HepG2 (cell line): ENCODE results near the gene OR13C4. TPM values are rescaled to one million over a fixed set of nuclear protein-coding genes. Genes with fewer than 3 reads are reported as not detected.

Source experiments
- ATAC-seq: fragments of 200-7000 bp; cut with Tn5 transposase; 3 replicates; pipeline ENCODE4 v1.9.1; 2020; ENCODE audit warnings: mild to moderate bottlenecking, moderate library complexity
- BruUV-seq: library from RNA; stranded (reverse); fragments of 400-500 nt; replicated peaks from 2 replicates; lab custom pipeline; 2021; lab: Mats Ljungman, UMichigan
- CTCF ChIA-PET: fragments of 300-600 bp; formaldehyde crosslinking; extraction: SDS; loops from one replicate; lab custom pipeline; 2021; ENCODE audit warnings: low total read pairs, inconsistent platforms, low intra/inter-chr PET ratio; lab: Yijun Ruan, JAX
- POLR2A ChIA-PET: fragments of 350-600 bp; sonication (Branson Sonifier 250); formaldehyde crosslinking; loops from one replicate; lab custom pipeline; 2020; ENCODE audit warnings: antibody characterized with exemption, inconsistent platforms; lab: Yijun Ruan, JAX
- DNase-seq: peaks from one replicate; pipeline ENCODE4 v3.0.0-alpha.2; 2015; ENCODE audit warnings: low spot score
- FAIRE-seq: peaks from 3 replicates; lab custom pipeline; 2011; peaks lifted over from hg19 to GRCh38; lab: Jason Lieb, UNC
- H2AFZ ChIP-seq: one replicate; pipeline ENCODE4 v1.6.1; 2011; ENCODE audit warnings: low read length, inconsistent platforms
- H3K27ac ChIP-seq: fragments of 300-600 bp; 3 replicates; pipeline ENCODE4 v1.8.0; 2011; ENCODE audit warnings: mixed run types, mild to moderate bottlenecking, mixed read lengths, low read length, inconsistent platforms; ENCODE audit not compliant: insufficient read depth; ENCODE audit errors: extremely low read length
- H3K27me3 ChIP-seq, 2 experiments: fragments of 200-600 bp in 1 of 2; 2 replicates in 1 of 2; 3 replicates in 1 of 2; pipeline versions ENCODE4 v1.6.0 to v1.8.0; 2011; ENCODE audit warnings: low read length in 2 of 2, mild to moderate bottlenecking in 2 of 2, moderate library complexity in 2 of 2, inconsistent platforms in 1 of 2; ENCODE audit not compliant: insufficient read depth in 2 of 2, control insufficient read depth in 1 of 2
- H3K36me3 ChIP-seq, 2 experiments: fragments of 200-600 bp in 1 of 2; replicated peaks in 1 of 2; 2 replicates in 1 of 2; 3 replicates in 1 of 2; pipeline versions ENCODE4 v1.5.1 to v1.8.0; 2011; ENCODE audit warnings: low read length in 2 of 2, inconsistent platforms in 1 of 2; ENCODE audit not compliant: insufficient read depth in 2 of 2, control insufficient read depth in 1 of 2
- H3K4me1 ChIP-seq: 2 replicates; pipeline ENCODE4 v1.5.1; 2012; ENCODE audit warnings: low read length, inconsistent platforms; ENCODE audit not compliant: insufficient read depth
- H3K4me2 ChIP-seq: 2 replicates; pipeline ENCODE4 v1.6.0; 2011; ENCODE audit warnings: low read depth, low read length, inconsistent platforms
- H3K4me3 ChIP-seq, 3 experiments: fragments of 200-600 bp in 1 of 3; sonication (generic), shearing (Covaris generic) in 1 of 3; replicated peaks in 1 of 3; 2 replicates each; pipeline ENCODE4 v1.5.1; 2011 to 2016; ENCODE audit warnings: low read length in 3 of 3, inconsistent platforms in 2 of 3, low read depth in 2 of 3, mild to moderate bottlenecking in 2 of 3, control low read depth in 1 of 3, mixed read lengths in 1 of 3; ENCODE audit not compliant: insufficient read depth in 1 of 3
- H3K79me2 ChIP-seq: one replicate; pipeline ENCODE4 v1.6.1; 2011; ENCODE audit warnings: low read length, inconsistent platforms; ENCODE audit not compliant: insufficient read depth
- H3K9ac ChIP-seq: 2 replicates; pipeline ENCODE4 v1.6.0; 2011; ENCODE audit warnings: mild to moderate bottlenecking, low read depth, low read length, inconsistent platforms; ENCODE audit not compliant: insufficient read depth
- H3K9me3 ChIP-seq: 2 replicates; pipeline ENCODE4 v1.5.1; 2012; ENCODE audit warnings: mild to moderate bottlenecking, low read length
- H4K20me1 ChIP-seq: 2 replicates; pipeline ENCODE4 v1.6.0; 2011; ENCODE audit warnings: inconsistent platforms, mild to moderate bottlenecking, low read length, moderate library complexity; ENCODE audit not compliant: insufficient read depth
- ARNTL ChIP-seq: sonication (generic); formaldehyde crosslinking; IDR thresholded peaks from 2 replicates; pipeline ENCODE4 v1.4.0; 2020; ENCODE audit warnings: mild to moderate bottlenecking, missing genetic modification reagents
- BCL3 ChIP-seq: sonication (generic); formaldehyde crosslinking; IDR thresholded peaks from 2 replicates; pipeline ENCODE4 v1.5.1; 2020; ENCODE audit warnings: mild to moderate bottlenecking, missing genetic modification reagents, moderate library complexity
- E2F1 ChIP-seq: sonication (generic); formaldehyde crosslinking; IDR thresholded peaks from 2 replicates; pipeline ENCODE4 v1.5.0; 2020; ENCODE audit warnings: missing genetic modification reagents
- FOSL1 ChIP-seq: sonication (generic); formaldehyde crosslinking; IDR thresholded peaks from 2 replicates; pipeline ENCODE4 v1.9.0; 2021; ENCODE audit warnings: missing genetic modification reagents, borderline replicate concordance
- HHEX ChIP-seq: IDR thresholded peaks from 2 replicates; pipeline ENCODE4 v1.6.1; 2016; ENCODE audit warnings: control low read depth
- HMG20A ChIP-seq: IDR thresholded peaks from 2 replicates; pipeline ENCODE4 v1.6.1; 2016; ENCODE audit warnings: borderline replicate concordance
- MAF1 ChIP-seq: sonication (generic); formaldehyde crosslinking; IDR thresholded peaks from 2 replicates; pipeline ENCODE4 v1.5.0; 2020; ENCODE audit warnings: missing genetic modification reagents, borderline replicate concordance
- SOX13 ChIP-seq, 3 experiments: fragments of 450-650 bp in 1 of 3; sonication (generic) in 1 of 3; formaldehyde crosslinking in 1 of 3; IDR thresholded peaks in 2 of 3; conservative IDR thresholded peaks in 1 of 3; 2 replicates each; pipeline versions ENCODE4 v1.5.0 to v1.6.1; 2016 to 2020; ENCODE audit warnings: antibody characterized with exemption in 1 of 3, mild to moderate bottlenecking in 1 of 3, missing compliant biosample characterization in 1 of 3, missing genetic modification reagents in 1 of 3, moderate library complexity in 1 of 3
- WIZ ChIP-seq: sonication (generic); formaldehyde crosslinking; IDR thresholded peaks from 2 replicates; pipeline ENCODE4 v1.5.1; 2020; ENCODE audit warnings: mild to moderate bottlenecking, missing genetic modification reagents
- ZBTB33 ChIP-seq: sonication (generic); formaldehyde crosslinking; IDR thresholded peaks from 2 replicates; pipeline ENCODE4 v1.4.0; 2020; ENCODE audit warnings: missing genetic modification reagents
- ZNF713 ChIP-seq: sonication (generic); formaldehyde crosslinking; IDR thresholded peaks from 2 replicates; pipeline ENCODE4 v1.4.0; 2020; ENCODE audit warnings: mild to moderate bottlenecking, missing genetic modification reagents
- WGBS: methylation state at CpG from one replicate; pipeline ENCODE4 v1.1.6; 2017; ENCODE audit warnings: low lambda C conversion rate; 5-methylcytosine and 5-hydroxymethylcytosine counted together
- in situ Hi-C: cut with HindIII; loops from 2 replicates; pipeline ENCODE4 v1.10.0; 2017; ENCODE audit warnings: low pct_unique_long_range_greater_than_20kb; ENCODE audit not compliant: extremely low pct_ligation_motif_present
- intact Hi-C: fragments of 100-400 bp; cut with micrococcal nuclease; formaldehyde crosslinking; loops from one replicate; pipeline ENCODE4 v1.10.0; 2022; ENCODE audit not compliant: unreplicated experiment
- polyA plus RNA-seq, 8 experiments: library from polyadenylated mRNA; depleted of rRNA in 3 of 8; stranded (reverse) in 7 of 8; unstranded in 1 of 8; fragments of >200 nt; fragmentation: Illumina TruSeq in 4 of 8; extraction: Trizol in 4 of 8; gene quantifications; 2 replicates each; pipeline versions ENCODE4 v1.2.1 to v1.2.3, GENCODE V29; 2011 to 2016; ENCODE audit warnings: low read depth in 4 of 8, missing spikeins in 1 of 8, mixed read lengths in 1 of 8; ENCODE audit not compliant: insufficient read depth in 1 of 8
- total RNA-seq, 5 experiments: library from RNA; depleted of rRNA; stranded (reverse); fragments of >200 nt; fragmentation: Illumina TruSeq; extraction: Trizol; gene quantifications; 2 replicates each; pipeline ENCODE4 v1.2.3, GENCODE V29; 2016; ENCODE audit warnings: low read depth in 1 of 5

OR13C4 gene
- total and polyA plus RNA-seq, 2 of the 13 experiments (the other 11 are each of a cell fraction or from before 2014, with no cell fraction given), result not detected

- TF ChIP-seq E2F1 (CRISPR knock-in tag), result no peak
- TF ChIP-seq MAF1 (CRISPR knock-in tag), result no peak
- TF ChIP-seq ZBTB33, result no peak
- TF ChIP-seq SOX13 (IDR thresholded peaks at IDR 0.05), result no peak
- no peak for TF ChIP-seq SOX13 (CRISPR knock-in tag; conservative IDR thresholded peaks at IDR 0.05 in 1 of 2, IDR thresholded peaks at IDR 0.05 in 1 of 2)
- TF ChIP-seq ARNTL, result no peak
- no peak for TF ChIP-seq FOSL1 (CRISPR knock-in tag)
These were observed at the start of gene OR13C4 (continued) for GRCh38 chr9:104527109-104527508.

- TF ChIP-seq HHEX (no peak), HMG20A (no peak), ZNF713 (no peak), BCL3 (CRISPR knock-in tag) (no peak), E2F1 (CRISPR knock-in tag) (no peak), WIZ (no peak)
- BruUV-seq, result no TSS peak
- CTCF ChIA-PET, result no interaction called here
- no peak for DNase-seq
- Histone ChIP-seq H3K4me1 (no peaks in the 10 kb centered on the region), H3K27ac (no peak overlapping the region), H3K79me2 (no peaks in the 10 kb centered on the region), H3K27me3 (no peaks in the 10 kb centered on the region), H3K4me3 (no peak overlapping the region), H2AFZ (no peak overlapping the region), H3K36me3 (no peaks in the 10 kb centered on the region), H3K9ac (no peak overlapping the region), H4K20me1 (no peaks in the 10 kb centered on the region), H3K4me2 (no peak overlapping the region), H3K9me3 (no peaks in the 10 kb centered on the region; the same call in 1 of the 2 replicates)
- WGBS, result 5% methylated on average over 2 of the region's 2 CpGs
- intact Hi-C loops (no loop called here), in situ Hi-C loops (no loop called here)
- POLR2A ChIA-PET, result no interaction called here
- FAIRE-seq, result no peak
- no peak for ATAC-seq
These were observed 48.4 kb upstream of the OR13C4 start for GRCh38 chr9:104575456-104575855.
